GM10248 (cell line): Measurements from ENCODE around the gene ZNF791.

Experiments used
- CTCF ChIA-PET: fragments of 300-600 bp; sonication (Branson Sonifier 250); formaldehyde crosslinking; extraction: SDS; loops from one replicate; lab custom pipeline; 2021; ENCODE audit warnings: antibody characterized with exemption; lab: Yijun Ruan, JAX
- POLR2A ChIA-PET: fragments of 350-650 bp; sonication (Branson Sonifier 250); formaldehyde crosslinking; extraction: SDS; loops from one replicate; lab custom pipeline; 2020; ENCODE audit warnings: antibody characterized with exemption; lab: Yijun Ruan, JAX
- DNase-seq: peaks from one replicate; pipeline ENCODE4 v3.0.0; 2012; ENCODE audit errors: extremely low spot score
- TF ChIP-seq, protein P1 (sequence below): IDR thresholded peaks from 2 replicates; pipeline ENCODE4 v1.5.1; 2012; ENCODE audit warnings: mild to moderate bottlenecking, low read depth; ENCODE audit errors: extremely low read depth, missing control alignments, control extremely low read depth

Gene ZNF791

GRCh38 chr19:12660980-12661379 is 50.3 kb downstream of the ZNF791 start:
- no peak for DNase-seq
- TF ChIP-seq, protein P1, sequence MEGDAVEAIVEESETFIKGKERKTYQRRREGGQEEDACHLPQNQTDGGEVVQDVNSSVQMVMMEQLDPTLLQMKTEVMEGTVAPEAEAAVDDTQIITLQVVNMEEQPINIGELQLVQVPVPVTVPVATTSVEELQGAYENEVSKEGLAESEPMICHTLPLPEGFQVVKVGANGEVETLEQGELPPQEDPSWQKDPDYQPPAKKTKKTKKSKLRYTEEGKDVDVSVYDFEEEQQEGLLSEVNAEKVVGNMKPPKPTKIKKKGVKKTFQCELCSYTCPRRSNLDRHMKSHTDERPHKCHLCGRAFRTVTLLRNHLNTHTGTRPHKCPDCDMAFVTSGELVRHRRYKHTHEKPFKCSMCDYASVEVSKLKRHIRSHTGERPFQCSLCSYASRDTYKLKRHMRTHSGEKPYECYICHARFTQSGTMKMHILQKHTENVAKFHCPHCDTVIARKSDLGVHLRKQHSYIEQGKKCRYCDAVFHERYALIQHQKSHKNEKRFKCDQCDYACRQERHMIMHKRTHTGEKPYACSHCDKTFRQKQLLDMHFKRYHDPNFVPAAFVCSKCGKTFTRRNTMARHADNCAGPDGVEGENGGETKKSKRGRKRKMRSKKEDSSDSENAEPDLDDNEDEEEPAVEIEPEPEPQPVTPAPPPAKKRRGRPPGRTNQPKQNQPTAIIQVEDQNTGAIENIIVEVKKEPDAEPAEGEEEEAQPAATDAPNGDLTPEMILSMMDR: no peak
- CTCF ChIA-PET: interaction anchor here (1.0 to 1.4 kb wide), 4 partner anchors 9 to 187 kb away, joined by 3 to 5 read pairs (median 3); no protein-coding TSS in a partner anchor
- POLR2A ChIA-PET: interaction anchor here (0.7 kb wide), 1 partner anchor 15 kb away, joined by 6 read pairs; no protein-coding TSS in a partner anchor

DNA sequence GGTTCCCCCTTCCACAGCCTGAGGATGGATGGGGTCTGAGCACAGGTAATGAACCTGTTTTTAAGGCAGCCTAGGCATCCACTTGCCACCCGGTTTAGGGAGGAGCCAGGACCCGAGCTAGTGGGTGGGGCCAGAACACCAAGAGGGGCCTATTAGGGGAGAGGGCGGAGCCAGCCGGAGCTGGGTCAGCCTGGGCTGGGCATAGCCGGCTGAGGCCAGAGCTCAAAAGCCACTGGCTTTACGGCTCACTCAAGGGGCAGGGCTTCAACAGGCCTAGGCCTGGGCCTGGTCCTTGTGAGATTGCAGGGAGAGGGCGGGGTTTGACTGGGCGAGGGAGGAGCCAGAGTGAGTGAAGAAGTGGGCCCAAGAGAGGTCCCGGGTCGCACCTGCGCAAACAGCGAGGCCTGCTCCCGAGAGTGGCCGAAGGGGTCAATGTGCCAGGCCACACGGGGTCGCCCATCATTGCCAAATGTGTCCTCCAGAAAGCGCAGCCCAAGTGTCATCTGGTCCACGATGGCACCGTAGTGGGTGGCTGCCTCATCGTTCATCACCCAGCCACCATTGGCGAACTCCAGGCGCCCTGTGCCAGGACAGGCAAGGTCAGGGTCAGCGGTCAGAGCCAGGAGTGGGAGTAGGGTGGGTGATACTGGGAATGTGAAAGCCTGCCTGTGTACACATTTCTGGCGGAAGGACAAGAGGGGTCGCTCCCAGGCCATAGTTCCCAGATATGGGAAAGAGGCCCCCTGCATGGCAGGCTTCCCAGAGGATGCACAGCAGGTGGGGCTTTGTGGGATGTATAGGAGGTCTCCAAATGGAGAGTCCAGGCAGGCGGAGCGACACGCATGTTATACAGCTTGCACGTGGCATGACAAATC is 53.9 kb downstream of the ZNF791 start:
- DNase-seq: no peak
- ChIA-PET POLR2A (interaction anchor here (0.5 kb wide), 1 partner anchor 17 kb away, joined by 6 read pairs; no protein-coding TSS in a partner anchor), CTCF (interaction anchor here (2.1 kb wide), 1 partner anchor 25 kb away, joined by 8 read pairs; no protein-coding TSS in a partner anchor)
- TF ChIP-seq, protein P1: no peak

DNA sequence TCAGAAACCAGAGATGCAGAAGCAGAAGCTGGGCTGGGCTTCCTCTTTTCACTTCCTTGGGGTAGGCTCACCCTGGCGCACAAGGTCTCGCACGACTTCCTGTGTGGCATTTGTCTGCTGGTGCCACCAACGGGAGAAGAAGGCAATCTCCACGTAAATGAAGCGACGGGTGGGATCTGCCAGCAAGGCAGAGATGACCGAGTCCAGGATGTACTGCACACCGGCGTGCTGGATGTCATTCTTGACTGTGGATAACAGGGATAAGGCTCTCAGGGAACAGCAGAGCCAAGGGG is 54.5 kb downstream of the ZNF791 start:
- DNase-seq: peak; percentile 82
- TF ChIP-seq, protein P1: no peak
- POLR2A ChIA-PET: interaction anchor here (0.5 kb wide), 1 partner anchor 17 kb away, joined by 6 read pairs; no protein-coding TSS in a partner anchor
- CTCF ChIA-PET: interaction anchor here (2.1 kb wide), 2 partner anchors 11 to 25 kb away, joined by 8 to 16 read pairs; no protein-coding TSS in a partner anchor

DNA sequence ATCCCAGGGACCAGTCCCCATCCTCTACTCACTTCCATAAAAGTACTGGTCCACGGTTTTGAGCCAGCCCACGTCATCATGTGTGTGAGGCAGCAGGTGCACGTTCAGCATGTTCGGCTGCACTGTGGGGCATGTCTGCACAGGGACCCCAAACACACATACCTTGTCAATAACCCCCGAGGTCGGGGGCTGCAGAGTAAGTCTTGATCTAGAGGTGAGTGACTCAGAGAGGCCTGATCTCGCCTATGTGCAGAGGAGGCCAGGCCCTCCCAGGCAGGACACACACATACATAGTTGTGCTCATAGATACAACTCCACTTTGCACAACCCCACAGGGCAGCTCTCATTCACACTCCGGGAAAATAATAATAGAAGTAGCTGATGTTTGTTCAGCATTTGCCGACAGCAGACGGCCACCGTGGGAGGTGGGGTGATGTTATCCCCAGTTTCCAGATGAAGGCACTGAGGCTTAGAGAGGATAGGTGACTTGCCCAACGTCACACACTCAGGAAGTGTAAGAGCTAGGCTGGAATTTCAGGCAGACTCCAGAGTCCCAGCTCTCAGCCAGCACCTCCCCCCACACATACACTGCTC is 55.0 kb downstream of the ZNF791 start:
- no peak for DNase-seq
- ChIA-PET CTCF (interaction anchor here (0.9 to 2.1 kb wide), 7 partner anchors 11 to 702 kb away, joined by 3 to 16 read pairs (median 3); partner anchors contain the start of gene DHPS), POLR2A (interaction anchor here (0.5 to 1.0 kb wide), 4 partner anchors 13 to 126 kb away, joined by 3 to 6 read pairs (median 5); partner anchors contain the start of gene JUNB)
- TF ChIP-seq, protein P1: no peak

DNA sequence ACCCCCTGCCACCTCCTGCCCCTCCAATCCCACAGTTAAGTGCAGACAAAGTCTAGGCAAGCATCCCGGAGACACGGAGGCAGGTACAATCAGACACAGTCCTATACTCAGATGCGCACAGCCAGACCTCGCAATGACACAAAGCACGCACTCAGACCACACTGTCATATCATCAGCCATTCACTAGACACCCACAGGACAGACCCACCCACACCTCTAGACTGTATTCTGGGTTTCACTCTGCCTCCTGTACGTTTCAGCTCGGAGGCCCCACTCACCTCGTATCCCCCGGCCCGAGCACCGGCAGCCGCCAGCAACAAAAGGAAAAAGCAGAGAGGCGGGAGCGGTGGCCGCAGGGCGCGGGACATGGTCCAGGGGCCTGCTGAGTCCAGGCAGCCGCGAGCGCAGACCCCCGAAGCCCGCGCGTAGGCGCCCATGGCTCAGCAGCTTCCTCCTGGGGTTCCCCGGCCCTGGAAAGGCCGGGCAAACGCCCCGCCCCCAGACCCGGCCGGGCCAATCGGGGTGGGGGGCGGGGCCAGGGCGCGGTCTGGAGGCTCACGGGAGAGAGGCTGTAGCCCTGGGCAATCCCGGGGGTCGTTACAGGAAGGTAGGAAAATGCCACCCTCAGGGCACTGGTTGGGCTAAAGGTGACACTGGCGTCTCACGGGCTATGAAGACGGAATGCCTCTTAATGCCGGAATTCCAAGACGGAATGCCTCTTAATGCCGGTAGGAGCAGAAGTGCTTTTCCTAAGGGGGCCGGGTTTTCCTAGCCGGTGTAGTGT is 55.7 kb downstream of the ZNF791 start, which contains the start of the genes MAN2B1 and WDR83:
MAN2B1 (minus strand) TSS at position 478 of the 784 bp plus-strand sequence; CDS start at position 437, 41 bp downstream.
WDR83 (plus strand) TSS at position 543 of the 784 bp plus-strand sequence. CDS start 2,984 bp downstream, outside the sequence.
- DNase-seq: peak; percentile 94
- ChIA-PET POLR2A (interaction anchor here (0.6 to 1.0 kb wide), 4 partner anchors 12 to 1085 kb away, joined by 3 to 6 read pairs (median 4); partner anchors contain the start of gene JUNB), CTCF (interaction anchor here (0.9 to 2.1 kb wide), 7 partner anchors 10 to 703 kb away, joined by 3 to 16 read pairs (median 3); partner anchors contain the start of gene DHPS)
- TF ChIP-seq, protein P1: no peak
